Colon (tissue), 2 donors: ENCODE measurements around the gene XXYLT1.
"Not testable (repeated sequence)": the region's sequence is repeated elsewhere in the genome, so short reads cannot be mapped to it uniquely, and the experiment has no call there.

Source experiments
- FAIRE-seq: peaks from 2 replicates; lab custom pipeline; 2012; peaks lifted over from hg19 to GRCh38; lab: Jason Lieb, UNC
- donor health status: control.
- donor health status: control.

Gene XXYLT1

DNA sequence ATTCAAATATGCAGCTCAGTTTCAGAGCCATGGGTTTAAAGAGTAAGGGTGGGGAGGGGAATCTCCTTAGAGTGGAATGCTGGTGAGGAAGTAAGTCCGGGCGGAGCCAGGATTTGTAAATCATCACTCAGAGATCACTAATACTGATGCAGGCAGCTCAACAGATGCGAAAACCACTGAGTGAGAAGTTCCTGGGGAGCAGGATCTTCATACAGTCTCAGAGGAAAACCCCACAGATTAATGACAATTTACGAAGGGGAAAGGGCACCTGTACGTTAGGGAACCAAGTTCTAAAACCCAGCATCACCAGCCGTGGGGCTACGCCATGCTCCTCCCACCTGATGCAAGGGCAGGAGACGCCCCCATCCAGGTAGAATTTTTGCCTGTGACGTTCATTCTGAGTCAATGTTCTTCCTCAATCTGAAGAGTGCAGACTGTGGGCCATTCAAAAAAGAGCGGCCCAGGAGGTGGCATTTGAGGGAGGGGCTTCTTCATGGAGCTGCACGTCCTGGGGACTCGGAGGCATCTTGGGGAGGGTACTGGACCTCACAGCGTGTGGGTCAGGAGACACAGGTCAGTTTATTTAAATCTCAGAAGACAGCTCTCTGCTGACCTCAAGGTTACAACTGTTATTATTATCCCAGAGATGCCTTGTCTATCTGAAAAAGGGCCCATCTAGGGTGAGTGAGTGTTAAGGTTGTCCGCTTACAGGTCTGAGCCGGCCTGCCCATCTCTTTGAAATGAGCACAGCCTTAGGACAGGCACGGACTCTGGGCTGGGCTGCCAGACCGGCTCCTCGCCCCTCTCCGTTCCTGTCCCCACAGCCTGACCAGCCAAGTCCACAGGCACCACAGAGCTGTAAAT, 228.0 kb downstream of the XXYLT1 start:
- FAIRE-seq: no peak

DNA sequence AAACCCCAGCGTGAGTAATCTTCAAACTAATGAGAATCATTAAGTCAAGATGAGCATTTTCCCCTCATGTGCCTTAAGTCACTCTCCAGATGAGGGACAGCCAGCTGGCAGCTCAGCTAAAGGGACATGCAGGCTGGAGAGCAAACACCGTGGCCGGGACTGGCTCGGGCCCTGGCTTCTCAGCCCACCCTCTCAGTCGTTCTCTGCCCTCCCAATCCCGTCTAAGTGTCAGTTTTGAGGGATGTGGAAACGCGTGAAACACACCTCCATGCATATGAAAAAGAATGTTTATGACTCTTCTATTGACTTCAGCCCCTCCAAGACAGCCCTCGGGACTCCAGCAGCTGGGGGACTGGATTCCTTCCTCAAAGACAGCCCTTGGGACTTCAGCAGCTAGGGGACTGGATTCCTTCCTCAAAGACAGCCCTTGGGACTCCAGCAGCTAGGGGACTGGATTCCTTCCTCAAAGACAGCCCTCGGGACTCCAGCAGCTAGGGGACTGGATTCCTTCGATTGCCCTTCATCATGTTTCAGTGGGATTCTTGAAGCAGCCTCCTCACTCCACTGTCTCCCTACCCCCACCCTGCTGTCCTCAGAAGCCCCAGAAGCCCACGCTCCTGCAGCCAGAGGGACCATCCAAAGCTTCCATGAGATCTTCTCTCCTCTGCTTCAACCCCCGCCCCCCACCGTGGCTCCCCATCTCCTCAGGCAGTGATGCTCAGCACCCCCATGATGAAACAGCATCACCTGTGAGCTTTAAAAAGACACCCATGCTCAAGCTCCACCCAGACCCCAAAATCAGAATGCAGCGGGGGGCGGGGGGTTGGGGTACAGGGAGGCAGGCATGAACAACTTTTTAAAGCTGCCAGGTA, 228.9 kb downstream of the XXYLT1 start:
- no peak for FAIRE-seq

GRCh38 chr3:195040773-195041520, 230.0 kb downstream of the XXYLT1 start:
- FAIRE-seq: no peak

DNA sequence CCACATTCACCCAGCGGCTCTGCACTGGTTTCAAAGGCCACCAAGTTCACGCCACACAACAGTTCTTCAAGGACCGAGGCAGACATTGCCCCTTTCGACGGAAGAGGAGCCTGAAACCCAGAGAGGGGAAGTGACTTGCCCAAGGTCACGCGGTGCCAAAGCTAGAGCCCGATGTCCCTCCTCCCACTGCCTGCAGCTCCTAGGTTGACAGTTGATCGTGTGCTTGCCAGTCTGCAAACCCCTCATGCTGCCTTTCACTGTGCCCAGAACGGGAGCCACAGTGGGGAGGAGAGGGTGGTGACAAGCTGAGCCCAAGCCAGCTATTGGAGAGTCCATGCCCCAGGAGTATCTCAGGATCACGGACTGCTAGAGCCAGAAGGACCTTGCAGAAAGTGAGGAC, 230.9 kb downstream of the XXYLT1 start:
- no peak for FAIRE-seq

DNA sequence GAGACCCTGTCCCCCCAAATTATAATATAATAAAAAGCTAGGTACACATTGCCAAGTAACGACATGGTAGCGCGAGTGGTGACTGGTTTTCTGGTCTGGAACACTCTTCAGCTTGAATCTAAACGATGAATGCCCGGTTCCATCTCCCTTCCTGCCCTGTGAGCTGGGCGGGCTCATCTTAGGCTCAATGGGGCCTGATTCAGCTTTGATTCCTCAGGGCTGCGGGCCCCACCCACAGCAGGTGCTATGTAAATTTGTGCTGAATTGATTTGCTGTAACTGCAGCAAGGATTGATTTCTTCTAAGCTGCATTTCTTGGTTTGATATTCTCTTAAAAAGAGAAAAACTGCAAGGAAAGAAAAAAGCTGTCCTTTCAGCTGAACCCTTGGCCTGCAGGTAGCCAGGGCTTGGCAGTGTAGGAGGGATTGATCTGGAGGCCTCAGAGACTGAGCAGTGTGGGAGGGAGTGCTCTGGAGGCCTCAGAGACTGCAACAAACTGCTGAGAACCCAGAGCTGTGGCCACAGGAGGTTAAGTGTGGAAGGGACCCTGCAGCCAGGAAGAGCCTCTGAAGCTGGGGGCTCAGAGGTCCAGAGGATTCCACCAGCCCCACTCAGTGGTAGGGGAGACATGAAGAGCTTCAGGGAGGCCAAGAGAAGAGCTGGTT, 231.6 kb downstream of the XXYLT1 start:
- FAIRE-seq: no peak

- FAIRE-seq: no peak
These were observed 232.8 kb downstream of the XXYLT1 start for GRCh38 chr3:195038161-195038560.

DNA sequence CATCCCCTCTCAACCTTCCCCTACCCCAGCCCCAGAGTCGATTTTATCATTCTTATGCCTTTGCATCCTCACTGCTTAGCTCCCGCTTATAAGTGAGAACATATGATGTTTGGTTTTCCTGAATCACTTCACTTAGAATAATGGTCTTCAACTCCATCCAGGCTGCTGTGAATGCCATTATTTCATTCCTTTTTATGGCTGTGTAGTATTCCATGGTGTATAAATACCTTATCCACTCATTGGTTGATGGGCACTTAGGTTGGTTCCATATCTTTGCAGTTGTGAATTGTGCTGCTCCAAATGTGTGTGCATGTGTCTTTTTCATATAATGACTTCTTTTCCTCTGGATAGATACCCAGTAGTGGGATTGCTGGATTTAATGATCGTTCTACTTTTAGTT, 233.4 kb downstream of the XXYLT1 start:
- not testable (repeated sequence) for FAIRE-seq

DNA sequence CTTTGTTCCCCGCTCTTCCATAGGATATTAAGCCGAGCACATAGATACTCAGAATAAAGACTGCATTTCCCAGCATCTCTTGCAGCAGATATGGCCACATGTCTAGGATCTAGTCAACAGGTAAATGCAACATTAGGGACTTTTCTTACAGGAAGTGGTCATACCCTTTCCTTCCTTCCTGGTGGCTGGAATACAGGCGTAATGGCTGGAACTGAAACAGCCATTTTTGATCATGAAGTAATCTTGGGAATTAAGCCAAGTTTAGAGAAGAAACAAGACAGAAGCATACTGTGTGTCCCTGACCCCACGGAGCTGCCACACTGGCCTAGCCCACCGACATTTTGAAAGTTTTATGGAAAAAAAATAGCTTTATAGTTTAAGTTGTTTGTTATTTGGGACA, 234.0 kb downstream of the XXYLT1 start:
- no peak for FAIRE-seq

- no peak for FAIRE-seq
These were observed 234.4 kb downstream of the XXYLT1 start for GRCh38 chr3:195036574-195036973.

DNA sequence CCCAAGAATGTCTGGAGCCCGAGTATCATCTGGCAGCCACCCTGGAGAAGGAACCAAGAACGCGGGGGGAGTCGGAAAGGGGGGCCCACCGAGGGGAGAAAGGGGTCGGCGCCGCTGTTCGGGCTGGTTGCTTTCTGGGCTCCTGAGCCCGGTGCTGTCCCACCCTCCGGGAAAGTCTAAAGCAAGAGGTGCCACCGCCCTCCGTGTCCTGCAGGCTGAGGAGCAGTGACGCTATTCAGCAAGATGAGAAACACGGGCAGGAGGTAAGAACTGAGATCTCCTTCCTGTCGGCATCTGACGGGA, 234.8 kb downstream of the XXYLT1 start:
- FAIRE-seq: no peak

DNA sequence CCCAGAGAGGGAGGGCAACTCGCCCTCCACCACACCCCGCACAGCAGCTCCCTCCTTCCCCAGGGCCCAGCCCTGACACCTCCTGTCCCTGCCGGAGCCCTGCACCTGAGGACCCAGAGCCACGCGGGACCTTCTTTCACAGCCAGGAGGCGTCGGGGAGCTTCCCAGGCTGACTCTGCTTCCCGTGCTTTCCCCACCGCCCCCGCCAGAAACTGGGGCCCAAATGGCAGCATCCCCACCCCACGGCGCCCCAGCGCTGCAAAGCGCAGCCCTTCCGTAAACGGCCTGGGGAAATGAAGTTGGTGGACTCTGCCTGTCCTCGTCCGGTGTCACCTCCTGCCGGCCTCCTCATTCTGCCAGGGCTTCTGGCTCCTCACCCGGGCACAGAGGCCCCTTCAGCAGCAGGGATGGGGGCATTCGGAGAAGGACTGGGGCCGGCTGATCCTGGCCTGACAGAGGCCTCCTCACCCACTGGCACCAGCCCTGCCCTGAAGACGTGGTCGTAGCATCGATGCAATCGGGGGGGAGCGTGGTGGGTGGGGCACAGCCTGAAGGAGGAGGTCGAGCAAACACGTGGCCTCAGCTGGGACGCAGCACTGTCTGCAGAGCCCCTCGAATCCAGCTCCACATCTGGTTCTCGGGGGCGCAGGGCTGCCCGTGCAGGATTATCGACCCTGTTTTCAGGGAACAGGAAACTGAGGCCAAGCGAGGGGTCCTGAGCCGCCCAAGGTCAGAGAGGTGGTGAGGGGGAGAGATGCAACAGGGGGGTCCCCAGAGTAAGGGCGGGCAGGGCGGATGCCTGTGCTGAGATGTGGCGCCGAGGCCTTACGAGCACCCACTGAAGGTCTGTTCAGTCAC, 235.4 kb downstream of the XXYLT1 start:
- FAIRE-seq: no peak

DNA sequence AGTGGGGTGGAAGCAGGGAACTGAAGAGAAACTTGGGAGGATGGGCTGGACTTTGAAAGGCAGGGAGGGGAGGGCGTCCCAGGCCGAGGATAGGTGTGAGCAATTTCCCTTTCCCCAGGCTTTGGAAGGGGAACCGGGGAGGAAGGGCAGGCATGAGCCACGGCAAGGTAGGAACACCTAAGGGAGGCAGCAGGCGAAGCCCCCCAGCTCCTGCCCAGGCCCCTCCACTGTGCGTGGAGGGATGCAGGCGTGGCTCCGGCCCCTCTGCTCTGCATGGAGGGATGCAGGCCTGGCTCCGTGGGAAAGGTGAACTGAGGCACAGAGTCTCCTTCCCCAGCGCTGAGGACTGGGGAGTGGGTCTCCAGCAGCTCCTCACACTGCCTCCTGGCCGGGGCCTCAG, 236.4 kb downstream of the XXYLT1 start:
- FAIRE-seq: no peak

GRCh38 chr3:195034101-195034500, 236.9 kb downstream of the XXYLT1 start:
- no peak for FAIRE-seq

DNA sequence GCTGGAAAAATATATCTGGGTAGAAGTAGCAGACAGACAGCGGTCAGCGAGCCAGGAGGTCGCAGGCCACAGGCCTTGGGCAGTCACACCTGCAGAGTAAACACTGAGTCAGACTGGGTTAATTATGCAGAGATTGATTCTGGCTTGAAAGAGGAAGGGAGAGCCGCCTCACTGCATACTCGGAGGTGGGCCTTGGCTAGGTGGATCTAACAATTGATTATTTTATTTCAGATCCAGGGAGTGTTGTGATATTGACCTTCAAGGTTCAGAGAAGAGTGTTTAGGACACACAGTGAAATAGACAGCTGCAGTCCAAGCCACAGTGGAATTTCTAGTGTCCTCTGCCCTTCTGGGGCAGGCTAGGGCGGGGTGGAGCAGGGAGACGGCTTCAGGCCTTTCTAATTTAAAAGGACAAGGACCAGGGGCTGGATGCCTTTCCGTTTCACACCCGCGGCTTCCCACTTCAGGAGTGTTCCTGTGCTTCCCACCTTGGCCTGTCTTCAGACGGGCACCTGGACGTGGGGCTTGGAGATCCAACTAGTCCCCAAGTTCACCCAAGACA, 237.3 kb downstream of the XXYLT1 start:
- FAIRE-seq: no peak

GRCh38 chr3:195032955-195033354, 238.0 kb downstream of the XXYLT1 start:
- FAIRE-seq: no peak

DNA sequence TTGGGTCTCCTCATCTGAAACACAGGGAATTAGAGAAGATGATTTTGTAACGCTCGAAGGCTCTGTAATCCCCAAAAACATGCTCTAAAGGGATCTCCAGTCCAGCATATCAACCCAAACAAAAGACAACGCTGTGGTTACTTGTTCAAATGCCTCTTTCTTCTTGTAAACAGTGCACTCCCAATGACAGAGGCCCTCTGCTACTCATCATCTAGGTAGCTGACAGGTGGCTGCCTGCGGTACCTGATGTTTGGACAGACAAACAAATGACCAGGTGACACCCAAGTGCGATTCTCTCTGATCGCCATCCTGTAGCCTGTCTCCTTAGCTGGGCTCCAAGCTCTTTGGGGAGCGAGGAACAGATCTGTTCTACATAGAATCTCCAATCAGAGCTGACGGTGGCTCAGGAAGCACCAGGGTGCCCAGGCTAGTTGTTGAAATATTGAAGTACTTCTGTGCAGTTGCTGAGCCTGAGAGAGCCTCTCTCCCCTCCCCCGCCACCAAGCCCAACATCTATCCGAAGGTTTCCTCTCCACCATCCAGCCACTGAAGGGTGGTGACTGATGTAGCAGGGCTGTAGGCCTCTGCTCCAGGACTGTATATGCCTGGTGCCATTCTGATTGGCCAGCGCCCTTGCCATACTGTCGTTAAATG, 238.7 kb downstream of the XXYLT1 start:
- no peak for FAIRE-seq

- no peak for FAIRE-seq
These were observed 239.4 kb downstream of the XXYLT1 start for GRCh38 chr3:195031574-195032003.

DNA sequence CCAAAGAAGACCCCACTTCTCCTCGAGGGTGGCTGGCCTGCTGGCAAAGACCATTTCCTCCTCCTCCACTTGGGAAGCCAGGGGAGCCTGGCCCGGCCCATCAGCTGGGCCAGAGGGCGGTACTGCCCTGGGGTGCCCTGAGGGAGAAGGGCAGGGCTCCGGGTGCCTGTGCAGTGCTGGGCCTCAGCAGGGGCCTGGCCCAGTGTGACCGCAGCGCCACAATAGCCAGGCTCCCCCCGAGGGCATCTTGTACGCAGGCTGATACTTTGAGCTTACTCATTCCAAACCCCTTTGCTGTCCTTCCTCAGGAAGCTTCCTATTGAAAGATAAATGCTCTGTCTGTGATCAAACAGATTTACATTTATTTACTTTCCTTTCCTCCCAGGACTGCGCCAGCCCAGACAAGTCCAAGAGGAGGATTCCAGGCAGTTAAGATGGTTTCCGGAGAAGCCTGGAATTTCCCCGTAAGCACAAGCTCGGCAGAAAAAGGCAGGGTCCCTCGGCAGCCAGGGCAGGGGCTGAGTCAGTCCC, 240.1 kb downstream of the XXYLT1 start:
- no peak for FAIRE-seq

DNA sequence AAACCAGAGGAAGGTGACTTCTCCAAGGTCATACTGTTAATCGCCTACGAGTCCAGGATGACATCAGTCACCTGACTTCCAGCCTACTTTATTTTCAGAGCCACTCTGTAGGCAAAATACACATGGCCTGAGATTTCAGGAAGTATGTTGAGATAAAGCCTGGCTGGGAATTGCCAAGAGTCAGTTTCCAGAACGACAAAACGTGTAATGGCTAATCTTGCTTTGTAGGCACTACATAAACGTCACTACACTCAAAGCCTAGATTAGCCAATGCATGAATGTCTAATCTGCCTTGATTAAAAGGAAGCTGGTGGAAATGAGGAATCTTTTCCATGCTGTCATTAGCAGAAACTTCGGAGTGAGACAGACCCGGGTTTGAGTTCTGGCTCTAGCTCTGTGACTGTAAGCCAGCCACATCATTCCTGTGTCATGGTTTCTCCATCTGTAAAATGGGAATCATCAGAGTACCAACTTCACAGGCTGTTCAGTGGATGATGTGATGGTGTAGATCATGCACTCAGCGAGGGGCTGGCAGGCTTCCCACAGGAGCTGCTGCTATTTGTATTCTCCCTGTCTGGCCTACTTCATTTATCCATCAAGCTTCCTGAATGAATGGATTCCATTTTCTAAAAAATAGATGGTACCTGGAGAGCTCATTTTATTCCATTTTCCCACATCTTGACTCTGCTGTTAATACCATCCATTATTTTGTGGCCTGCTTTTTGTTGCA, 241.9 kb downstream of the XXYLT1 start:
- no peak for FAIRE-seq

GRCh38 chr3:195025884-195026200, 245.1 kb downstream of the XXYLT1 start:
- no peak for FAIRE-seq
